H1 (cell line): Measurements from ENCODE around the gene TXNDC2. TPM values are rescaled to one million over a fixed set of nuclear protein-coding genes. Genes with fewer than 3 reads are reported as not detected.

Source experiments
- CTCF ChIA-PET: fragments of 300-600 bp; sonication (Branson Sonifier 250); formaldehyde crosslinking; loops from one replicate; lab custom pipeline; 2021; ENCODE audit not compliant: partially characterized antibody; lab: Charles Lee
- POLR2A ChIA-PET: fragments of 300-600 bp; sonication (Branson Sonifier 250); formaldehyde crosslinking; loops from one replicate; lab custom pipeline; 2021; ENCODE audit warnings: inconsistent platforms; ENCODE audit not compliant: partially characterized antibody; lab: Charles Lee
- DNase-seq, 2 experiments: peaks; one replicate each; pipeline versions ENCODE4 v3.0.0 to v3.0.0-alpha.2; 2010 to 2022; ENCODE audit warnings: low spot score in 2 of 2, low read depth in 1 of 2, mixed read lengths in 1 of 2
- FAIRE-seq: peaks from 2 replicates; lab custom pipeline; 2011; peaks lifted over from hg19 to GRCh38; lab: Jason Lieb, UNC
- H2AFZ ChIP-seq: 2 replicates; pipeline ENCODE4 v1.8.1; 2012; ENCODE audit warnings: low read length, inconsistent platforms
- H2AK5ac ChIP-seq: 2 replicates; pipeline ENCODE4 v1.6.1; 2013; ENCODE audit warnings: low read depth, low read length
- H2BK120ac ChIP-seq: replicated peaks from 2 replicates; pipeline ENCODE3; 2013; ENCODE audit warnings: low read depth, low read length, inconsistent platforms
- H2BK12ac ChIP-seq: 2 replicates; pipeline ENCODE4 v1.6.1; 2013; ENCODE audit warnings: low read depth, low read length
- H2BK15ac ChIP-seq: 2 replicates; pipeline ENCODE4 v1.6.1; 2013; ENCODE audit warnings: low read length
- H2BK20ac ChIP-seq: 2 replicates; pipeline ENCODE4 v1.6.1; 2013; ENCODE audit warnings: low read length
- H2BK5ac ChIP-seq: 2 replicates; pipeline ENCODE4 v1.6.1; 2013; ENCODE audit warnings: low read depth, low read length
- H3K14ac ChIP-seq: 2 replicates; pipeline ENCODE4 v1.6.1; 2013; ENCODE audit warnings: inconsistent platforms; ENCODE audit not compliant: insufficient read length
- H3K18ac ChIP-seq: 2 replicates; pipeline ENCODE4 v1.6.1; 2013; ENCODE audit warnings: low read length; ENCODE audit errors: extremely low read depth
- H3K23ac ChIP-seq: 2 replicates; pipeline ENCODE4 v1.6.1; 2013; ENCODE audit warnings: inconsistent platforms; ENCODE audit not compliant: insufficient read length
- H3K23me2 ChIP-seq: 2 replicates; pipeline ENCODE4 v1.6.1; 2013; ENCODE audit warnings: low read depth, low read length
- H3K27ac ChIP-seq: 2 replicates; pipeline ENCODE4 v1.6.1; 2011; ENCODE audit warnings: low read depth, low read length, inconsistent platforms
- H3K27me3 ChIP-seq, 4 experiments: replicated peaks in 1 of 4; 1 replicate in 1 of 4; 2 replicates in 3 of 4; pipeline versions ENCODE4 v1.6.1 to v1.8.1; 2011 to 2013; ENCODE audit warnings: low read length in 3 of 4, mild to moderate bottlenecking in 3 of 4, inconsistent platforms in 2 of 4, mixed read lengths in 2 of 4, moderate library complexity in 1 of 4; ENCODE audit not compliant: control insufficient read depth in 3 of 4, insufficient read depth in 3 of 4; ENCODE audit errors: extremely low read depth in 1 of 4
- H3K36me3 ChIP-seq, 4 experiments: 2 replicates each; pipeline versions ENCODE4 v1.6.1 to v1.8.1; 2011 to 2013; ENCODE audit warnings: mild to moderate bottlenecking in 4 of 4, low read length in 3 of 4, moderate library complexity in 2 of 4, control low read depth in 1 of 4, inconsistent platforms in 1 of 4; ENCODE audit not compliant: insufficient read depth in 4 of 4, control insufficient read depth in 2 of 4
- H3K4ac ChIP-seq: replicated peaks from 2 replicates; pipeline ENCODE3; 2013; ENCODE audit warnings: low read length, low read depth, mixed read lengths, inconsistent platforms; ENCODE audit not compliant: insufficient read length
- H3K4me1 ChIP-seq, 4 experiments: replicated peaks in 1 of 4; 1 replicate in 1 of 4; 2 replicates in 3 of 4; pipeline versions ENCODE4 v1.6.1 to v1.8.1; 2011 to 2013; ENCODE audit warnings: low read length in 3 of 4, inconsistent platforms in 2 of 4, mixed read lengths in 1 of 4; ENCODE audit not compliant: insufficient read depth in 4 of 4, control insufficient read depth in 3 of 4
- H3K4me2 ChIP-seq, 2 experiments: 2 replicates each; pipeline versions ENCODE4 v1.6.1 to v1.8.1; 2011 to 2013; ENCODE audit warnings: low read depth in 2 of 2, low read length in 2 of 2, control low read depth in 1 of 2, inconsistent platforms in 1 of 2, mild to moderate bottlenecking in 1 of 2; ENCODE audit not compliant: insufficient read depth in 1 of 2
- H3K4me3 ChIP-seq, 4 experiments: fragments of 200-600, 300-600 bp in 1 of 4; sonication (generic), shearing (Covaris generic), sonication (Bioruptor Twin) in 1 of 4; 2 replicates each; pipeline versions ENCODE4 v1.5.1 to v1.8.1; 2011 to 2016; ENCODE audit warnings: low read length in 4 of 4, low read depth in 3 of 4, control low read depth in 2 of 4, inconsistent platforms in 2 of 4, mild to moderate bottlenecking in 2 of 4, mixed read lengths in 1 of 4, moderate library complexity in 1 of 4; ENCODE audit not compliant: insufficient read depth in 2 of 4; ENCODE audit errors: extremely low read depth in 1 of 4
- H3K56ac ChIP-seq: replicated peaks from 2 replicates; pipeline ENCODE3; 2013; ENCODE audit warnings: low read depth, mild to moderate bottlenecking, mixed read lengths, low read length, inconsistent platforms; ENCODE audit not compliant: insufficient read length
- H3K79me1 ChIP-seq: 2 replicates; pipeline ENCODE4 v1.6.1; 2013; ENCODE audit warnings: low read depth, low read length, control low read depth
- H3K79me2 ChIP-seq, 2 experiments: 2 replicates each; pipeline versions ENCODE4 v1.6.1 to v1.8.1; 2012 to 2013; ENCODE audit warnings: low read length in 2 of 2, mild to moderate bottlenecking in 2 of 2, inconsistent platforms in 1 of 2; ENCODE audit not compliant: insufficient read depth in 2 of 2, control insufficient read depth in 1 of 2
- H3K9ac ChIP-seq, 4 experiments: replicated peaks in 1 of 4; 1 replicate in 1 of 4; 2 replicates in 3 of 4; pipeline versions ENCODE4 v1.6.1 to v1.8.1; 2011 to 2013; ENCODE audit warnings: low read depth in 3 of 4, low read length in 3 of 4, control low read depth in 2 of 4, mild to moderate bottlenecking in 2 of 4, moderate library complexity in 2 of 4, inconsistent platforms in 1 of 4; ENCODE audit errors: extremely low read depth in 1 of 4
- H3K9me3 ChIP-seq, 2 experiments: 2 replicates each; pipeline versions ENCODE4 v1.6.1 to v1.8.1; 2012 to 2013; ENCODE audit warnings: mild to moderate bottlenecking in 2 of 2, moderate library complexity in 2 of 2, control low read depth in 1 of 2, inconsistent platforms in 1 of 2, low read depth in 1 of 2, low read length in 1 of 2, mixed read lengths in 1 of 2; ENCODE audit not compliant: insufficient read depth in 2 of 2
- H4K20me1 ChIP-seq, 2 experiments: replicated peaks in 1 of 2; 2 replicates each; pipeline versions ENCODE3 to v1.8.1; 2011 to 2013; ENCODE audit warnings: inconsistent platforms in 2 of 2, low read length in 2 of 2, mild to moderate bottlenecking in 1 of 2; ENCODE audit not compliant: insufficient read depth in 2 of 2, control insufficient read depth in 1 of 2
- H4K5ac ChIP-seq: 2 replicates; pipeline ENCODE4 v1.6.1; 2013; ENCODE audit warnings: low read length, low read depth, mixed read lengths, inconsistent platforms; ENCODE audit not compliant: insufficient read length
- H4K8ac ChIP-seq: 2 replicates; pipeline ENCODE4 v1.8.0; 2013; ENCODE audit warnings: mild to moderate bottlenecking, moderate library complexity, low read length, inconsistent platforms; ENCODE audit not compliant: insufficient read depth; ENCODE audit errors: extremely low read depth
- H4K91ac ChIP-seq: replicated peaks from 2 replicates; pipeline ENCODE3; 2013; ENCODE audit warnings: low read length, mixed read lengths, inconsistent platforms; ENCODE audit not compliant: insufficient read length
- CEBPB ChIP-seq: IDR thresholded peaks from 2 replicates; pipeline ENCODE4 v1.6.1; 2012; ENCODE audit warnings: low read depth, low read length
- CREB1 ChIP-seq: IDR thresholded peaks from 2 replicates; pipeline ENCODE4 v1.6.1; 2012; ENCODE audit warnings: inconsistent platforms
- EP300 ChIP-seq, 2 experiments: IDR thresholded peaks; 1 replicate in 1 of 2; 2 replicates in 1 of 2; pipeline ENCODE4 v1.6.1; 2011 to 2012; ENCODE audit warnings: low read depth in 2 of 2, low read length in 2 of 2, mild to moderate bottlenecking in 2 of 2, borderline replicate concordance in 1 of 2, inconsistent platforms in 1 of 2, moderate library complexity in 1 of 2
- GTF2F1 ChIP-seq: IDR thresholded peaks from 2 replicates; pipeline ENCODE4 v1.6.1; 2012; ENCODE audit warnings: low read depth, low read length, improper control_type of control experiment, borderline replicate concordance
- RXRA ChIP-seq: IDR thresholded peaks from 2 replicates; pipeline ENCODE4 v1.6.1; 2011; ENCODE audit warnings: low read depth, mild to moderate bottlenecking, low read length, moderate library complexity; ENCODE audit not compliant: insufficient read depth
- SAP30 ChIP-seq: fragments of 300-600 bp; sonication (generic); IDR thresholded peaks from 2 replicates; pipeline ENCODE4 v1.7.1; 2012; ENCODE audit warnings: low read length, moderate library complexity, mild to moderate bottlenecking, inconsistent platforms; ENCODE audit not compliant: insufficient read depth, insufficient replicate concordance
- SIRT6 ChIP-seq: IDR thresholded peaks from one replicate; pipeline ENCODE4 v1.7.1; 2012; ENCODE audit warnings: low read length, inconsistent platforms
- SP1 ChIP-seq: IDR thresholded peaks from 2 replicates; pipeline ENCODE4 v1.6.1; 2011; ENCODE audit warnings: low read depth, low read length
- SP2 ChIP-seq: IDR thresholded peaks from 2 replicates; pipeline ENCODE4 v1.6.1; 2012; ENCODE audit warnings: mild to moderate bottlenecking, low read length, inconsistent platforms
- TCF12 ChIP-seq: IDR thresholded peaks from 2 replicates; pipeline ENCODE4 v1.6.1; 2011; ENCODE audit warnings: low read depth, mild to moderate bottlenecking, low read length
- YY1 ChIP-seq: IDR thresholded peaks from 2 replicates; pipeline ENCODE4 v1.6.1; 2011; ENCODE audit warnings: low read depth, mild to moderate bottlenecking, low read length
- WGBS, 2 experiments: shearing (Covaris generic) in 1 of 2; methylation state at CpG; one replicate each; pipeline versions ENCODE4 v1.1.6 to v1.1.7; 2013 to 2015; ENCODE audit warnings: low lambda C conversion rate in 2 of 2, mixed read lengths in 2 of 2, inconsistent platforms in 1 of 2, low coverage in 1 of 2, missing lambda C conversion rate in 1 of 2; ENCODE audit not compliant: insufficient replicate concordance in 2 of 2, insufficient coverage in 1 of 2, insufficient read length in 1 of 2; ENCODE audit errors: extremely low coverage in 1 of 2, missing lambda C conversion rate in 1 of 2; 5-methylcytosine and 5-hydroxymethylcytosine counted together
- polyA plus RNA-seq, 7 experiments: library from polyadenylated mRNA; depleted of rRNA in 3 of 7; stranded (reverse) in 5 of 7; unstranded in 2 of 7; fragments of >200 nt in 5 of 7; fragments of 200-250 nt in 2 of 7; gene quantifications; 1 replicate in 5 of 7; 2 replicates in 1 of 7; 4 replicates in 1 of 7; pipeline versions ENCODE4 v1.2.1 to v1.2.3, GENCODE V29; 2011 to 2013; ENCODE audit warnings: missing spikeins in 2 of 7, mixed read lengths in 2 of 7
- total RNA-seq: library from RNA; stranded (reverse); fragmentation: NEBNext Ultra II Directional; extraction: Animal tissue kit (Norgen Biotek cat#: 25700); gene quantifications from 2 replicates; pipeline ENCODE4 v1.2.1, GENCODE V29; 2021
- TF ChIP-seq, protein P1 (sequence below): IDR thresholded peaks from 2 replicates; pipeline ENCODE4 v1.6.1; 2011; ENCODE audit warnings: low read length, improper control_type of control experiment

The TXNDC2 gene
- total and polyA plus RNA-seq, 2 of the 8 experiments (the other 6 are each of a cell fraction or from before 2014, with no cell fraction given): 0.09 TPM; not detected in 1

DNA sequence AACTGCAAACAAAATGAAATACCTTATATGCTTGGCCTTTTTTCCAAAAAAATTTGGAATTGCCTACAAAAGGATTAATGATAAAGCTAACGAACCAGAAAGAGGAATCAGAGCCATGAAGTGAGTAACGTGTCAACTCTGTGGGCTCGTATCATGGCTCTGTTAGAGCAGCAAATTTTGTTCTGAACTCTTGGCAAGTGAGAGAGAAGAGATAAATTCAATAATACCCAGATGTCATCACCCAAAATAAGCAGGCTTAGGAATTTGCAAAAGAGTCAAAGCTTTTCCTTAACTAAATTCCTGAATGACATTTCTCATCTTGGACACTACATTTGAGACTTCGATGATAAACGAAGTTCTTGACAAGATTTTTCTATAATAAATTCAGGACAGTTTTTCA lies 4.4 kb downstream of the TXNDC2 start:
- H3K9ac ChIP-seq: no peak overlapping the region
- no peak overlapping the region for H2BK5ac ChIP-seq
- no peaks in the 10 kb centered on the region for H3K79me1 ChIP-seq
- no peaks in the 10 kb centered on the region for H3K9me3 ChIP-seq
- ChIA-PET CTCF (no interaction called here), POLR2A (interaction anchor here (1.2 kb wide), 1 partner anchor 23 kb away, joined by 3 read pairs; the partner anchor contains the start of gene VAPA)
- no peak overlapping the region for H4K5ac ChIP-seq
- no peaks in the 10 kb centered on the region for H3K27me3 ChIP-seq
- 88% methylated on average over 5 of the region's 5 CpGs; no CpG with 5 or more reads in 1 of the 2 experiments for WGBS, 2 experiments
- no peak overlapping the region for H3K4ac ChIP-seq
- H3K23ac ChIP-seq: no peak overlapping the region
- H4K91ac ChIP-seq: no peak overlapping the region
- DNase-seq (no peak), FAIRE-seq (no peak)
- no peak overlapping the region for H2BK120ac ChIP-seq
- H4K8ac ChIP-seq: no peak overlapping the region
- no peaks in the 10 kb centered on the region for H4K20me1 ChIP-seq
- no peak overlapping the region for H2BK15ac ChIP-seq
- no peaks in the 10 kb centered on the region for H3K23me2 ChIP-seq
- no peak overlapping the region for H3K18ac ChIP-seq
- H3K4me2 ChIP-seq: no peak overlapping the region
- H3K4me1 ChIP-seq: no peaks in the 10 kb centered on the region
- H3K14ac ChIP-seq: no peak overlapping the region
- H2AFZ ChIP-seq: no peak overlapping the region
- H3K4me3 ChIP-seq: no peak overlapping the region
- no peak overlapping the region for H2BK20ac ChIP-seq
- H2BK12ac ChIP-seq: no peak overlapping the region
- H3K27ac ChIP-seq: no peak overlapping the region
- no peak for TF ChIP-seq SP1
- no peak for TF ChIP-seq YY1
- TF ChIP-seq, protein P1, sequence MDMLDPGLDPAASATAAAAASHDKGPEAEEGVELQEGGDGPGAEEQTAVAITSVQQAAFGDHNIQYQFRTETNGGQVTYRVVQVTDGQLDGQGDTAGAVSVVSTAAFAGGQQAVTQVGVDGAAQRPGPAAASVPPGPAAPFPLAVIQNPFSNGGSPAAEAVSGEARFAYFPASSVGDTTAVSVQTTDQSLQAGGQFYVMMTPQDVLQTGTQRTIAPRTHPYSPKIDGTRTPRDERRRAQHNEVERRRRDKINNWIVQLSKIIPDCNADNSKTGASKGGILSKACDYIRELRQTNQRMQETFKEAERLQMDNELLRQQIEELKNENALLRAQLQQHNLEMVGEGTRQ: no peak
- TF ChIP-seq TCF12: no peak
- TF ChIP-seq CREB1: no peak
- no peak for TF ChIP-seq SIRT6
- no peak for TF ChIP-seq SP2
- TF ChIP-seq RXRA: no peak
- TF ChIP-seq GTF2F1: no peak
- TF ChIP-seq CEBPB: no peak
- TF ChIP-seq SAP30: no peak
- TF ChIP-seq EP300 (IDR thresholded peaks at IDR 0.05; ENCODE audit: borderline replicate concordance in 1 of 2, low read depth in 2 of 2, low read length in 2 of 2): no peak
- no peak overlapping the region for H2AK5ac ChIP-seq
- H3K36me3 ChIP-seq: no peaks in the 10 kb centered on the region
- H3K56ac ChIP-seq: no peak overlapping the region
- H3K79me2 ChIP-seq: no peaks in the 10 kb centered on the region
